ENCODE measurements around the gene ASB1.

DNA sequence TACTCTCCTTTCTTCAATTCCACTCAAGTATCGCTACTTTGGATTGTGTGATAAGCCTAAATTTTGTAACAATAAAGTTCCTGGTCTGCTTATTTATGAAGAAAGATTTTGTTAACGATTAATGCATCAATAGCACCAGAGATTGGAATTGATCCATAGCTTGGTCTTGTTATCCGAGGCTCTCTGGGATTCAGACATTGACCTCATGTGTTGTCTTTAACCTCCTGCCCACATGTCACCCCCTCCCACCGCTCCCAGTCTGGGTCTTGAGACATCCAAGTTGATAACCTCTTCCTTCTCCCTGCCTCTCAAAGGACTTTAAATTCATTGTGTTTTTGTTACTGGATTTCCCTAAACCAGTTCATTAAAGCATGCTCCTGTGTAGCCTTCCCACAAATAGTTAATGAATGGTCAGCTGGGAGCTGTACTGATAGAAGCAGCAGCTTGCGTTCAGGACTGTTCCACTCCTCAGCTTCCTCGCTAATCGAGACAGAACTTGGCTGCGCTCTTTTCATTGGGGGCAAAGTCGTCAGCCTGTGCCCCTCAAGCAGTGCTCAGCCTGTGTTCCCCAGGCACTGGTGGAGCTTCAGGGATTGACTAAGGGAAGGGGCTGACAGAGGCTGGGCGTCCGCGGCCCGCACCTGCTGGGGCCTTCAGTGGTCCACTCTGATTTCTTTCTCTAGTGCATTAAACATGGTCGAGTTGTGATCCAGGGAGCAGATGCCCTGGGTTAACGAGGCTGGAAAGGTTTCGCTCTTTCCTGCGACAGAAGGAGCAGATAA, 18.9 kb downstream of the ASB1 start:
- TF ChIP-seq YY1 (IDR thresholded peaks at IDR 0.05; ENCODE audit: insufficient read depth, insufficient read length) (no peak), SUZ12 (IDR thresholded peaks at IDR 0.05; ENCODE audit: extremely low read depth, insufficient read depth, insufficient read length) (no peak)

All from NT2/D1 (cell line).